ENCODE measurements around the gene CAPZA3. TPM values are rescaled to one million over a fixed set of nuclear protein-coding genes. Genes with fewer than 3 reads are reported as not detected.

CAPZA3 gene
- total and polyA plus RNA-seq, 7 experiments from 2014 or later: not detected

DNA sequence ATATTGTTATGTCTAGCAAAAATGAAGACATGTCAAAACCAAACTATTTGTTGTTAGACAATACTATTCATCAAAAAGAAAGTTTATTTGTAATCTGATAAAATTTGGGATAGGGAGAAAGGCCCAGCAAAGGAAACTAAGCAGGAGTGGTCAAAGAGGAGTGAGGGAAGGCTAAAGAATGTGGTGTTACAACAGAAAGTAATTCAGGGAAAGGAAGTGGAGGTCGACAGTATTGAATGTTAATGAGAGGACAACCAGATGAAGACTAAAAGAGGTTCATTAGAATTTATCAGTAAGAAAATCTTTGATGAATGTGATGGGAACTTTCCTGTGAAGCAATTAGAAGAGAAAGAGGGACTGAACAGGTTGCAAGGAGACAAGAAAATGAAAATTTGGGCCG lies 34.0 kb upstream of the CAPZA3 start:
- POLR2A ChIA-PET: no interaction called here
- intact Hi-C loops (cut with micrococcal nuclease): no loop called here
- no peaks in the 10 kb centered on the region for H3K4me1 Mint-ChIP-seq
- CTCF ChIA-PET: no interaction called here
- peaks cover 4 to 17% (median 13%) of the 10 kb centered on the region in 11 donors for H3K9me3 Mint-ChIP-seq
- Histone ChIP-seq H3K27me3 (ENCODE audit: control insufficient read depth in 2 of 2, insufficient read depth in 2 of 2, low read length in 2 of 2) (no peaks in the 10 kb centered on the region), H3K27ac (ENCODE audit: low read depth, low read length) (no peak overlapping the region), H3K36me3 (ENCODE audit: control insufficient read depth in 2 of 3, insufficient read depth in 3 of 3, low read length in 3 of 3) (no peaks in the 10 kb centered on the region), H3K4me1 (ENCODE audit: control insufficient read depth in 2 of 2, insufficient read depth in 2 of 2, low read length in 2 of 2) (no peaks in the 10 kb centered on the region), H3K4me3 (ENCODE audit: low read length) (no peak overlapping the region), H3K9me3 (ENCODE audit: control insufficient read depth in 2 of 3, low read length in 3 of 3) (no peaks in the 10 kb centered on the region)
- DNase-seq (no peak), ATAC-seq (no peak)
- peaks cover 0 to 3% (median 0%) of the 10 kb centered on the region in 5 donors for H3K36me3 Mint-ChIP-seq
- H3K27ac Mint-ChIP-seq: no peak overlapping the region
- H3K27me3 Mint-ChIP-seq: no peaks in the 10 kb centered on the region
- no peak overlapping the region for H3K4me3 Mint-ChIP-seq

DNA sequence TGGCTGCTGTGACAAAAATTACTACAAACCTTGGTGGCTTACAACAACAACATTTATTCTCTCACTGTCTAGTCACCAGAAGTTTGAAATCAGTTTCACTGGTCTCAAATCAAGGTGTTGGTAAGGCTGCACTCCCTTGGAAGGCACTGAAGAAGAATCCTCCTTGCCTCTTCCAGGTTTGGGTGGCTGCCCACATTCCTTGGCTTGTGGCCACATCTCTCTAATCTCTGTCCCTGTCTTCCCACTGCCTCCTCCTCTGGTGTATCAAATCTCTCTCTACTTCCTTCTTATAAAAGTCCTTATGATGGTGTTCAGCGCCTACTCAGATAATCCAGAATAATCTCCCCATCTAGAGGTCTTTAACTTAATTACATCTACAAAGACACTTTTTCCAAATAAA lies 31.1 kb upstream of the CAPZA3 start:
- ChIA-PET CTCF (no interaction called here), POLR2A (no interaction called here)
- Mint-ChIP-seq H3K27ac (no peak overlapping the region), H3K4me3 (no peak overlapping the region), H3K9me3 (peaks cover 1 to 20% (median 14%) of the 10 kb centered on the region in 11 donors), H3K36me3 (peaks cover 0 to 3% (median 0%) of the 10 kb centered on the region in 5 donors), H3K4me1 (no peaks in the 10 kb centered on the region), H3K27me3 (no peaks in the 10 kb centered on the region)
- Histone ChIP-seq H3K4me1 (ENCODE audit: control insufficient read depth in 2 of 2, insufficient read depth in 2 of 2, low read length in 2 of 2) (no peaks in the 10 kb centered on the region), H3K27me3 (ENCODE audit: control insufficient read depth in 2 of 2, insufficient read depth in 2 of 2, low read length in 2 of 2) (no peaks in the 10 kb centered on the region), H3K9me3 (ENCODE audit: control insufficient read depth in 2 of 3, low read length in 3 of 3) (no peaks in the 10 kb centered on the region), H3K27ac (ENCODE audit: low read depth, low read length) (no peak overlapping the region), H3K36me3 (ENCODE audit: control insufficient read depth in 2 of 3, insufficient read depth in 3 of 3, low read length in 3 of 3) (no peaks in the 10 kb centered on the region), H3K4me3 (ENCODE audit: low read length) (no peak overlapping the region)
- intact Hi-C loops (cut with micrococcal nuclease): no loop called here
- ATAC-seq (no peak), DNase-seq (no peak)

DNA sequence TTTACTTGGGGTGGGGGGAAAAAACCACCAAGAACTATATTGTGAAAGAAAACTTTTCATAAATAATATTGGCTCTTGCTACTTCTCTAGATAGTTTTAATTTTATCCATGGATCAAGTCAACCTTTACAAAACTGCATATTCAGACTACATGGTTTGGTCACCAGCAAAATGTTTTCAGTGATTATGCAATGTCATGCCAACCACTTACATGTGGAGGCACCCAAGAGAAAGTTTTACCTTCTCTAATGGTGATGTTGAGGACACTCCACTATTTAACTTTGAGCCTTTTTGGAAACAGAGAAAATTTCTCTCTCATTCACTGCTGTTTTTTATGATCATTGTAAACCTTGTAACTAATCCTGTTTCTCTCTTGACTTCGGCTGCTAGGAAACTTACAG lies 21.7 kb upstream of the CAPZA3 start:
- Mint-ChIP-seq H3K9me3 (peaks cover 0 to 24% (median 3%) of the 10 kb centered on the region in 11 donors), H3K27ac (no peak overlapping the region), H3K4me3 (no peak overlapping the region), H3K27me3 (no peaks in the 10 kb centered on the region), H3K4me1 (no peaks in the 10 kb centered on the region), H3K36me3 (no peaks in the 10 kb centered on the region)
- H3K9me3 ChIP-seq (ENCODE audit: control insufficient read depth in 2 of 3, low read length in 3 of 3): no peaks in the 10 kb centered on the region
- no peaks in the 10 kb centered on the region for H3K4me1 ChIP-seq (ENCODE audit: control insufficient read depth in 2 of 2, insufficient read depth in 2 of 2, low read length in 2 of 2)
- no peak for ATAC-seq
- H3K4me3 ChIP-seq (ENCODE audit: low read length): no peak overlapping the region
- H3K27ac ChIP-seq (ENCODE audit: low read depth, low read length): no peak overlapping the region
- intact Hi-C loops (cut with micrococcal nuclease): no loop called here
- POLR2A ChIA-PET: no interaction called here
- no peaks in the 10 kb centered on the region for H3K36me3 ChIP-seq (ENCODE audit: control insufficient read depth in 2 of 3, insufficient read depth in 3 of 3, low read length in 3 of 3)
- CTCF ChIA-PET: no interaction called here
- H3K27me3 ChIP-seq (ENCODE audit: control insufficient read depth in 2 of 2, insufficient read depth in 2 of 2, low read length in 2 of 2): no peaks in the 10 kb centered on the region
- no peak for DNase-seq

DNA sequence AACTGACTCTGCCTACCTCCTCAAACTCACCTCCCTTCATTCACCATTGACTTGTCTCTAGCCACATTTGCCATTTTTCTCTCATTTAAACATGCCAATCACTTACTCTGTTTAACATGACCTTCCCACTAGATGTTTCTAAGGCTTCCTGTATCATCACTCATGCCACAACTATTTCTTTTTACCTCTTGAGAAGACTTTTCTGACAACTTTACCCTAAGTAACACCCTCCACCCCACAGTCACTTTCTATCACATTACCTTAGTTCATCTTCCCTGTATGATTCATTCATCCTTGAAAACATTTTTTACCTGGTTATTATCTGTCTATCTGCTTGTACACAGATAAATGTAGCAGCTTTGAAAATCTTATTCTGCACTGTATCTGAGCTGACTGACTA lies 19.5 kb upstream of the CAPZA3 start:
- ATAC-seq: no peak
- DNase-seq: no peak
- H3K9me3 Mint-ChIP-seq: peaks cover 0 to 29% (median 1%) of the 10 kb centered on the region in 11 donors
- Histone ChIP-seq H3K36me3 (ENCODE audit: control insufficient read depth in 2 of 3, insufficient read depth in 3 of 3, low read length in 3 of 3) (no peaks in the 10 kb centered on the region), H3K4me3 (ENCODE audit: low read length) (no peak overlapping the region), H3K9me3 (ENCODE audit: control insufficient read depth in 2 of 3, low read length in 3 of 3) (no peaks in the 10 kb centered on the region), H3K27me3 (ENCODE audit: control insufficient read depth in 2 of 2, insufficient read depth in 2 of 2, low read length in 2 of 2) (no peaks in the 10 kb centered on the region), H3K27ac (ENCODE audit: low read depth, low read length) (no peak overlapping the region), H3K4me1 (ENCODE audit: control insufficient read depth in 2 of 2, insufficient read depth in 2 of 2, low read length in 2 of 2) (no peaks in the 10 kb centered on the region)
- POLR2A ChIA-PET: no interaction called here
- no peak overlapping the region for H3K27ac Mint-ChIP-seq
- no peaks in the 10 kb centered on the region for H3K36me3 Mint-ChIP-seq
- no peaks in the 10 kb centered on the region for H3K27me3 Mint-ChIP-seq
- CTCF ChIA-PET: no interaction called here
- no peak overlapping the region for H3K4me3 Mint-ChIP-seq
- intact Hi-C loops (cut with micrococcal nuclease): no loop called here
- H3K4me1 Mint-ChIP-seq: no peaks in the 10 kb centered on the region

DNA sequence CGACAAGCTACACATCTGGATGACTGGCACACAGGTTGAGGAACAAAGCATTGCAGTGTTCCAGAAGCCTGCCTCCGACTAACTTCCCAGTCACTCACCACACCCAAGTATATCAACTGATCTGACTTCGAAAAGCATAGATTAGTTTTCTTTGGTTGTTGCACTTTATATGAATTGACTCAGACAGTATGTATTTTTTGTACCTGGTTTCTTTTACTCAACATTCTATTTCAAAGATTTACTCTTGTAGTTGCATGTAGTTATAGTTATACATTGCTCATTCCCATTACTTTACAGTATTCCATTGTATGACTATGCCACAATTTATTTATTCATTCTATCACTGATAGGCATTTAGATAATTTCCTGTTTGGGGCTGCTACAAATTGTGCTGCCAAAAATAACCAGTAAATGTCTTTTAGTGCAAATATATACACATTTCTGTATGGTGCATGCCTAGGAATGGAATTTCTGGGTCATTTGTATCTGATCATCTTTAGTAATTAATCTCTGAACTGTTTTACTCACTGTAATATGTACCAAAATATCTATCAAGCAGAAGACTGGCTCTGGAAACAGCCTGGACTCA lies 17.9 kb upstream of the CAPZA3 start:
- Histone ChIP-seq H3K4me1 (ENCODE audit: control insufficient read depth in 2 of 2, insufficient read depth in 2 of 2, low read length in 2 of 2) (no peaks in the 10 kb centered on the region), H3K4me3 (ENCODE audit: low read length) (no peak overlapping the region), H3K9me3 (ENCODE audit: control insufficient read depth in 2 of 3, low read length in 3 of 3) (no peaks in the 10 kb centered on the region), H3K36me3 (ENCODE audit: control insufficient read depth in 2 of 3, insufficient read depth in 3 of 3, low read length in 3 of 3) (no peaks in the 10 kb centered on the region), H3K27ac (ENCODE audit: low read depth, low read length) (no peak overlapping the region), H3K27me3 (ENCODE audit: control insufficient read depth in 2 of 2, insufficient read depth in 2 of 2, low read length in 2 of 2) (no peaks in the 10 kb centered on the region)
- ChIA-PET POLR2A (no interaction called here), CTCF (no interaction called here)
- H3K36me3 Mint-ChIP-seq: no peaks in the 10 kb centered on the region
- peaks cover 0 to 20% (median 1%) of the 10 kb centered on the region in 11 donors for H3K9me3 Mint-ChIP-seq
- no peak for DNase-seq
- ATAC-seq: no peak
- no peaks in the 10 kb centered on the region for H3K27me3 Mint-ChIP-seq
- no peak overlapping the region for H3K27ac Mint-ChIP-seq
- intact Hi-C loops (cut with micrococcal nuclease): no loop called here
- H3K4me3 Mint-ChIP-seq: no peak overlapping the region
- no peaks in the 10 kb centered on the region for H3K4me1 Mint-ChIP-seq

DNA sequence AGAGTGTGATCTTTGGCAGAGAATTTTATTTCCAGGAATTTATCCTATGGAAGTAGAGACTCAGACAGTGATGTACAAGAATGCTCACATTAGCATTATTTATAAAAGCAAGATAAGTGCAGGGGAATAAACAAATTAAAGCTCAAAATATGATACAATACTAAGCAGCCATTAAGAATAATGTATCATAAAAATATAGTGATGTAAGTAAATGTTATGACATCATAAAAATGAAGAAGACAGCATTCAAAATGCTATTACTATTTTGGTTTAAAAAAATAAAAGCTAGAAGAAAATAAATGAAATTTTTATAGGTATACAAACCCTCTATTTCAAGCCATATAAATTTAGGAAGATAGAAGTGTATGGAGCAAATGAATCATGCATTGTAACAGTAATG lies 17.2 kb upstream of the CAPZA3 start:
- DNase-seq: no peak
- CTCF ChIA-PET: no interaction called here
- no peaks in the 10 kb centered on the region for H3K27me3 Mint-ChIP-seq

DNA sequence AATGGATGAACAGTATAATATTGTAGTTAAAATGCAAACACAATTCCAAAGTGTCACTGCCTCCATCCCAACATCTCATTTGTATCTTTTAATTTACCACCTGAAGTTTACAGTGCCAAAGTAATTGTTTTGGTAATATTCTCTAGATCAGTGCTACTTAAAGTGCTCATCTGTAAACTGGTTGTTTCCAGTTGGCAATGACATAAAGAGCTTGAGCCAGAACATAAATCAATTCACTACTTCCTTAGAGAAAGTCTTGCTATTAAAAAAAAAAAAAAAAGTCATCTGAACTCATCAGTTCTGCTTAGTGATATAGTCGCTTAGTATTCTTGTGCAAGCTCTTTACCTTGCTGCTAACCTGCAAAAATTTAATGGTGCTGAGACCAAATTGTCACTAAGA lies 16.5 kb upstream of the CAPZA3 start:
- H3K4me1 Mint-ChIP-seq: no peaks in the 10 kb centered on the region
- H3K4me3 Mint-ChIP-seq: no peak overlapping the region
- H3K27me3 ChIP-seq (ENCODE audit: control insufficient read depth in 2 of 2, insufficient read depth in 2 of 2, low read length in 2 of 2): no peaks in the 10 kb centered on the region
- H3K36me3 Mint-ChIP-seq: no peaks in the 10 kb centered on the region
- peaks cover 0 to 19% (median 2%) of the 10 kb centered on the region in 11 donors for H3K9me3 Mint-ChIP-seq
- H3K27ac Mint-ChIP-seq: no peak overlapping the region
- H3K4me3 ChIP-seq (ENCODE audit: low read length): no peak overlapping the region
- no peak overlapping the region for H3K27ac ChIP-seq (ENCODE audit: low read depth, low read length)
- POLR2A ChIA-PET: no interaction called here
- DNase-seq (no peak), ATAC-seq (no peak)
- H3K9me3 ChIP-seq (ENCODE audit: control insufficient read depth in 2 of 3, low read length in 3 of 3): no peaks in the 10 kb centered on the region
- no peaks in the 10 kb centered on the region for H3K4me1 ChIP-seq (ENCODE audit: control insufficient read depth in 2 of 2, insufficient read depth in 2 of 2, low read length in 2 of 2)
- H3K36me3 ChIP-seq (ENCODE audit: control insufficient read depth in 2 of 3, insufficient read depth in 3 of 3, low read length in 3 of 3): no peaks in the 10 kb centered on the region
- H3K27me3 Mint-ChIP-seq: no peaks in the 10 kb centered on the region
- intact Hi-C loops (cut with micrococcal nuclease): no loop called here
- CTCF ChIA-PET: no interaction called here

More for the DNA sequence above, 17.2 kb upstream of the CAPZA3 start:
- Histone ChIP-seq H3K4me1 (ENCODE audit: control insufficient read depth in 2 of 2, insufficient read depth in 2 of 2, low read length in 2 of 2) (no peaks in the 10 kb centered on the region), H3K27me3 (ENCODE audit: control insufficient read depth in 2 of 2, insufficient read depth in 2 of 2, low read length in 2 of 2) (no peaks in the 10 kb centered on the region), H3K27ac (ENCODE audit: low read depth, low read length) (no peak overlapping the region), H3K9me3 (ENCODE audit: control insufficient read depth in 2 of 3, low read length in 3 of 3) (no peaks in the 10 kb centered on the region), H3K36me3 (ENCODE audit: control insufficient read depth in 2 of 3, insufficient read depth in 3 of 3, low read length in 3 of 3) (no peaks in the 10 kb centered on the region), H3K4me3 (ENCODE audit: low read length) (no peak overlapping the region)
- H3K36me3 Mint-ChIP-seq: no peaks in the 10 kb centered on the region
- no peak overlapping the region for H3K4me3 Mint-ChIP-seq
- ATAC-seq: no peak
- H3K9me3 Mint-ChIP-seq: peaks cover 0 to 20% (median 2%) of the 10 kb centered on the region in 11 donors
- POLR2A ChIA-PET: no interaction called here
- no peak overlapping the region for H3K27ac Mint-ChIP-seq
- intact Hi-C loops (cut with micrococcal nuclease): no loop called here
- H3K4me1 Mint-ChIP-seq: no peaks in the 10 kb centered on the region

All from naive thymus-derived CD4-positive, alpha-beta T cell (primary cell).